Fibroblast of the conjunctiva (primary cell): ENCODE measurements around the gene INSYN1.
"Not testable (repeated sequence)": the region's sequence is repeated elsewhere in the genome, so short reads cannot be mapped to it uniquely, and the experiment has no call there.

Experiments
- DNase-seq: peaks from one replicate; pipeline ENCODE4 v3.0.0-alpha.2; 2010; ENCODE audit warnings: low read depth

The INSYN1 gene

GRCh38 chr15:73748730-73749129 is 4.4 kb downstream of the INSYN1 start:
- DNase-seq, result no peak

- DNase-seq, result no peak
These were observed 5.1 kb downstream of the INSYN1 start for GRCh38 chr15:73747847-73748590.

- no peak for DNase-seq
These were observed 6.3 kb downstream of the INSYN1 start for GRCh38 chr15:73746883-73747282.

- no peak for DNase-seq
These were observed 6.9 kb downstream of the INSYN1 start for GRCh38 chr15:73746261-73746660.

DNA sequence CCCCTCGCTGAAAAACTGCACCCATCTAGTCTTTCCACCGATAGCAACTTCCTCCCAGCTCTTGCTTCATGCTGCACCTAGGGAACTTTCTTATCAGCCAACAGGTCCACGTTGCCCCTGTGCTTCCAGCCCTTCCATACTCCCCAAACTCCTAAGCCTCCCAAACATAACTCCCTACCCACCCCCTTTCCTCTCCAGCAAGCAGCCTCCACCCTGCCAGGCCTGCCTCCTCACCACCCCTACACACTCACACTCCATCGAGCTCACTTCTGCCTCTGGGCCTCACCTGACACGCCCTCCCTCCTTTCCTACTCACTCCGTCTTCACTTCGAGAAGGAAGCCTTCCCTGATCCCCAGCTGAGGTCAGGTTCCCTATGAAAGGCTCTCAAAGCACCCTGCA is 8.1 kb downstream of the INSYN1 start:
- no peak for DNase-seq

DNA sequence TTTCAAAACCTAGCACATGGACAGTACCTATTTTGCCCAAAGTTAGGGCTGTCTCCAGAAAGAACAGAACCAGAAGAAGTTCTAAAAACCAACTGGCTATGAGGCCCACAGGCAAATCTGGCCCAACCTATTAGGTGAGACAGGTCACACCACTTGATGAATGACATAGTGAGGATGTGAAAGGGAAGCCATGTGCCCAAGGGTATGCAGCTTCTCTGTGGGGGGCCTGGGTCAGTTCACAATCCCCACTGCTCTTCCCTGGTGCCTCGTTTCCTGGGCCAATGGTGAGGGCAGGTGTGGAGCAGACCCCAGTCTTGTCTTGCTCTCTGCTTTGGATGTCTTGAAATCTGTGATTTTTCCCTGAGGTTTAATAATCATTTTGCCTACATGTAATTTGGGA is 8.9 kb downstream of the INSYN1 start:
- DNase-seq, result no peak

GRCh38 chr15:73741321-73741836 is 11.8 kb downstream of the INSYN1 start:
- no peak for DNase-seq

- no peak for DNase-seq
These were observed 12.8 kb downstream of the INSYN1 start for GRCh38 chr15:73740152-73741048.

DNA sequence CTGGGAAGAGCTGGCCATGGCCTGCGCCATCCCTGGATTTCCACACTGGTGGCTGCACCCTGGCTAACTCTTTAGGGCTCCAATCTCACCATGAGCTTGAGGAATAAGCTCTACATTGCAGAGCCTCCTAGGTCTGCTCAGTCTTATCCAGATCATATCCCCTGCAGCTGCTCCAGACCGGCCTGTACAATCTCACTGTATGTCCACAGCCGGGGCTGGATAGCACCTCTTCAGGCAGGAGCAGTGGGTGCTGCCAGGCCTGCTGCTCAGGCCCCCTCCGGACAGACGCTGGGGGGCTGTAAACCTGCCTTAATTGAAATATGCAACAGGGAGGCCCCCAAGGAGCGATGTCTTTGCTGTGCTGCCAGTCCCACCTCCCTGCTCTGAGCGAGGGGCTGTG is 15.6 kb downstream of the INSYN1 start:
- DNase-seq, result no peak

- no peak for DNase-seq
These were observed 20.2 kb downstream of the INSYN1 start for GRCh38 chr15:73732930-73733329.

DNA sequence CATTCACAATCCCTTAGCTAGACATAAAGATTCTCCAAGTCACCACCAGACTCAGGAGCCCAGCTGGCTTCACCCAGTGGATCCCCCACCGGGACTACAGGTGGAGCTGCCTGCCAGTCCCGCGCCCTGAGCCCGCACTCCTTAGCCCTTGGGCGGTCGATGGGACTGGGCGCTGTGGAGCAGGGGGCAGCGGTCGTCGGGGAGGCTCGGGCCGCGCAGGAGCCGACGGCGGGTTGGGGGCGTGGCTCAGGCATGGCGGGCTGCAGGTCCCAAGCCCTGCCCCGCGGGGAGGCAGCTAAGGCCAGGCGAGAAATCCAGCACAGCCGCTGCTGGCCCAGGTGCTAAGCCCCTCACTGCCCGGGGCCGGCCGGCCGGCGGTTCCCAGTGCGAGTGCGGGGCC is 21.1 kb downstream of the INSYN1 start:
- DNase-seq, result not testable (repeated sequence)

- no peak for DNase-seq
These were observed 25.7 kb downstream of the INSYN1 start for GRCh38 chr15:73727330-73727976.

- DNase-seq, result no peak
These were observed 28.9 kb downstream of the INSYN1 start for GRCh38 chr15:73724212-73724611.

DNA sequence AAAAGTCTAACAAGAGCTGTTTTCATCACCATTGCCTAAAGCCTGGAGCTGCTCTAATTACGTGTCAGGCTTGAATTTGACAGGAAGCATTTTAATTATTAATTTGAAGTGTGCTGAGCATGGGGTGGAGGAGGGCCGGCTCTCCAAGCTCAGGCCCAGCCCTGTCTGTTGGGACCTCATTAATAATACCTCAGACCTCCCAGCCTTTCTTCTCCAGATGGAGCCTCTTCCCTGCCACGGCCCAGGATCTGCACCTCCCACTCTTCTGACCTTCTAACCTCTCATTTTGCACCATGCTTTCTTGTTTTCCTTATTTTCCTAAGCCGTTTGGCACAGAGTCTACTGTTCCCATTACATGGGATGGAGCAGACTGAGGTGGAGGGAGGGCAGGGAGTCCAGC is 30.0 kb downstream of the INSYN1 start:
- no peak for DNase-seq

DNA sequence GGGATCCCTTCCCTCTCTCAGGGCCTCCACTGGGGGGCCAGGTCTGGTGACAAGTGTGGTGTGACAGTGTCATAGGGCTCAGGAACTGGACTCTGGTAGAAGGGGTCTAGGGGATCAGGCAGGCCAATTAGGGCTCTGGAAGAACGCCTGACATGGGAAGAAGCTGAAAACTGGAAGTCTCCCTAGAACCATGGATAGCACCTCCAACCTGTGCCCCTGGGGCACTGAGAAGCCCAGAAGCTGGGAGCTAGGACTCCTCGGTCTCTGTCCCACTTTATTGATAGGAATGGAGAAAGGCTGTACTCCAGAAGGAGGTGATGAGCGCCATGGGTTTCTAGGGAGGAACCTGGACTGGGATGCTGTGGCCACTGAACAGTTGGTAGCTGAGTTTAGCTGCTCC is 30.7 kb downstream of the INSYN1 start:
- DNase-seq, result no peak

DNA sequence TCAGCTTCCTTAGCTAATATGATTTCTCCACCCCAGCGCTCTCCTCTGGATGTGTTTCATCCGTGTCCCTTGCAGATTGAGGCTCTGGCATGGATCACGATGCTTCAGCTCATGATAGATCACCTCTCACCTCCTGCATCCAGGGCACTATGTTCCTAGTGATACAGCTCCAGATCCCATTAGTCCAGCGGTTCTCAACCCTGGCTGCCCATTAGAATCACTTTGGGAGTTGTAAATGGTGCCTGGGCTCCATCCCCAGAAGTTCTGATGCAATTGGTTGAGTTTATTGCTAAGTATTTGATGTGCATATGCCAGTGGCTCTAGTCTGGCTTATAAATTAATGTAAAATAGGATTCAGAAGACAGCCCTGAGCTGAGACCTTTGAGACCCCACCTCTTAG is 34.5 kb downstream of the INSYN1 start:
- DNase-seq, result no peak

GRCh38 chr15:73717802-73718201 is 35.3 kb downstream of the INSYN1 start:
- DNase-seq, result no peak

GRCh38 chr15:73717206-73717605 is 35.9 kb downstream of the INSYN1 start:
- DNase-seq, result no peak

GRCh38 chr15:73716417-73716816 is 36.7 kb downstream of the INSYN1 start:
- DNase-seq, result no peak

GRCh38 chr15:73715417-73715816 is 37.7 kb downstream of the INSYN1 start:
- no peak for DNase-seq

GRCh38 chr15:73714695-73715301 is 38.4 kb downstream of the INSYN1 start:
- DNase-seq, result no peak

DNA sequence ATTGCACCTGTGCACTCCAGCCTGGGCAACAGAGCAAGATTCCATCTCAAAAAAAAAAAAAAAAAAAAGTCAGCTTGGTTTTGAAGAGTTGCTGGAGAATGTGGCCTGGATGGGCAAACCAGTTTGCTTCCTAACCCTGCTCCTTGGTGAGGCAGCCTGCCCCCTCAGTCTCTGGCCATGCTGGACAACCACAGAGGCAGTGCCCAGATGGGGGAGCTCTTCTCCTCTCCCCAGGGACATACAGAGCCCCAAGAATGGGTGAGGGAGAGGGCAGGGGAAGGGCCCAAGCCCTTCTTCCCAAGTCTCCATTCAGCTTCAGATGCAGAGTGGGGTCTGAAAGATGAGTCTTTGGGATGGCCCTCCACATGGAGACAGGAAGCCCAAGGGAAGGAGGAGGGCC is 41.0 kb downstream of the INSYN1 start:
- no peak for DNase-seq
